ENCODE results near the gene GNAL.

- TF ChIP-seq CTCF (tag by site-specific recombination; IDR thresholded peaks at IDR 0.05) (no peak), PATZ1 (tag by site-specific recombination; IDR thresholded peaks at IDR 0.05) (no peak), ZNF48 (tag by site-specific recombination; IDR thresholded peaks at IDR 0.05) (no peak), ZNF560 (tag by site-specific recombination; IDR thresholded peaks at IDR 0.05; ENCODE audit: borderline replicate concordance) (no peak), ZNF423 (tag by site-specific recombination; IDR thresholded peaks at IDR 0.05) (no peak), ZSCAN5A (tag by site-specific recombination; IDR thresholded peaks at IDR 0.05) (no peak), ZBTB26 (tag by site-specific recombination; optimal IDR thresholded peaks at IDR 0.05) (no peak), REST (tag by site-specific recombination; IDR thresholded peaks at IDR 0.05) (no peak)
Measured at GRCh38 chr18:11871501-11871900, 182.4 kb downstream of the GNAL start.

Data from HEK293 (cell line).